Neural cell (in vitro differentiated cells): ENCODE results near the gene QRICH2. TPM values are rescaled to one million over a fixed set of nuclear protein-coding genes. Genes with fewer than 3 reads are reported as not detected.

Source experiments
- H2AFZ ChIP-seq: fragments of 200-600, 300-800 bp; sonication (generic), shearing (Covaris generic); 2 replicates; pipeline ENCODE4 v1.6.0; 2014; ENCODE audit warnings: low read depth, mild to moderate bottlenecking, antibody characterized with exemption, low read length, moderate library complexity
- H3F3A ChIP-seq: fragments of 200-600 bp; shearing (Covaris generic); 2 replicates; pipeline ENCODE4 v1.6.1; 2016; ENCODE audit warnings: mild to moderate bottlenecking, moderate library complexity, mixed read lengths, antibody characterized with exemption, low read length; ENCODE audit not compliant: insufficient read depth, poor library complexity, severe bottlenecking
- H3K27ac ChIP-seq: fragments of 200-600, 300-800 bp; sonication (generic), shearing (Covaris generic); 2 replicates; pipeline ENCODE4 v1.5.1; 2014; ENCODE audit warnings: mild to moderate bottlenecking, low read length, moderate library complexity
- H3K27me3 ChIP-seq: fragments of 300-800, 200-600 bp; sonication (generic), shearing (Covaris generic); 2 replicates; pipeline ENCODE4 v1.6.0; 2014; ENCODE audit warnings: mild to moderate bottlenecking, low read depth, low read length, moderate library complexity; ENCODE audit not compliant: insufficient read depth
- H3K36me3 ChIP-seq: fragments of 300-800, 200-600 bp; sonication (generic), shearing (Covaris generic); 2 replicates; pipeline ENCODE4 v1.5.1; 2014; ENCODE audit warnings: mild to moderate bottlenecking, antibody characterized with exemption, low read length, moderate library complexity; ENCODE audit not compliant: insufficient read depth
- H3K4me2 ChIP-seq: fragments of 300-800, 200-600 bp; sonication (generic), shearing (Covaris generic); 2 replicates; pipeline ENCODE4 v1.6.0; 2014; ENCODE audit warnings: mild to moderate bottlenecking, low read length
- H3K4me3 ChIP-seq: fragments of 300-800, 200-600 bp; sonication (generic), shearing (Covaris generic); 2 replicates; pipeline ENCODE4 v1.5.1; 2014; ENCODE audit warnings: mild to moderate bottlenecking, low read length, moderate library complexity
- H3K79me2 ChIP-seq: fragments of 200-600 bp; shearing (Covaris generic); replicated peaks from 2 replicates; pipeline ENCODE4 v1.6.0; 2014; ENCODE audit warnings: mild to moderate bottlenecking, low read length, moderate library complexity; ENCODE audit not compliant: insufficient read depth
- H3K9ac ChIP-seq: fragments of 300-800, 200-600 bp; sonication (generic), shearing (Covaris generic); 2 replicates; pipeline ENCODE4 v1.6.1; 2016; ENCODE audit warnings: mild to moderate bottlenecking, low read length, mixed read lengths
- H3K9me2 ChIP-seq: fragments of 200-600 bp; shearing (Covaris generic); 2 replicates; pipeline ENCODE4 v1.6.1; 2016; ENCODE audit warnings: mild to moderate bottlenecking, low read length, mixed read lengths; ENCODE audit not compliant: insufficient read depth
- H3K9me3 ChIP-seq: fragments of 200-600, 300-800 bp; sonication (generic), shearing (Covaris generic); 2 replicates; pipeline ENCODE4 v1.6.1; 2016; ENCODE audit warnings: mild to moderate bottlenecking, mixed run types, low read length, moderate library complexity, mixed read lengths
- H4K20me1 ChIP-seq: fragments of 200-600 bp; shearing (Covaris generic); 2 replicates; pipeline ENCODE4 v1.6.1; 2016; ENCODE audit warnings: mild to moderate bottlenecking, mixed run types; ENCODE audit not compliant: insufficient read depth
- EP300 ChIP-seq: fragments of 450-650 bp; conservative IDR thresholded peaks from 2 replicates; pipeline ENCODE4 v1.6.1; 2014; ENCODE audit warnings: antibody characterized with exemption, mild to moderate bottlenecking, moderate library complexity; ENCODE audit not compliant: poor library complexity, severe bottlenecking
- EZH2 ChIP-seq: fragments of 200-600, 300-800 bp; shearing (Covaris generic), sonication (generic); IDR thresholded peaks from 2 replicates; pipeline ENCODE4 v1.6.1; 2014; ENCODE audit warnings: antibody characterized with exemption, low read length, borderline replicate concordance, mild to moderate bottlenecking; ENCODE audit not compliant: insufficient read depth, poor library complexity, severe bottlenecking
- MXI1 ChIP-seq: fragments of 450-650 bp; conservative IDR thresholded peaks from 2 replicates; pipeline ENCODE4 v1.6.1; 2014; ENCODE audit warnings: antibody characterized with exemption, mild to moderate bottlenecking; ENCODE audit not compliant: poor library complexity, severe bottlenecking
- SMC3 ChIP-seq: fragments of 450-650 bp; conservative IDR thresholded peaks from 2 replicates; pipeline ENCODE4 v1.6.1; 2014; ENCODE audit warnings: antibody characterized with exemption, mild to moderate bottlenecking, moderate library complexity; ENCODE audit not compliant: poor library complexity
- TAF1 ChIP-seq: IDR thresholded peaks from 2 replicates; pipeline ENCODE4 v1.6.1; 2012; ENCODE audit warnings: low read depth
- polyA plus RNA-seq: library from polyadenylated mRNA; depleted of rRNA; stranded (reverse); fragments of >200 nt; gene quantifications from 2 replicates; pipeline ENCODE4 v1.2.3, GENCODE V29; 2014
- TF ChIP-seq, protein P1 (sequence below): IDR thresholded peaks from 2 replicates; pipeline ENCODE4 v1.6.1; 2012; ENCODE audit warnings: borderline replicate concordance
- TF ChIP-seq, protein P2 (sequence below): fragments of 450-650 bp; IDR thresholded peaks from 2 replicates; pipeline ENCODE4 v1.5.1; 2014; ENCODE audit warnings: antibody characterized with exemption, mild to moderate bottlenecking, moderate library complexity; ENCODE audit not compliant: poor library complexity, severe bottlenecking

Gene QRICH2
- polyA plus RNA-seq, 1 donor from 2014 or later, result 17.3 TPM

DNA sequence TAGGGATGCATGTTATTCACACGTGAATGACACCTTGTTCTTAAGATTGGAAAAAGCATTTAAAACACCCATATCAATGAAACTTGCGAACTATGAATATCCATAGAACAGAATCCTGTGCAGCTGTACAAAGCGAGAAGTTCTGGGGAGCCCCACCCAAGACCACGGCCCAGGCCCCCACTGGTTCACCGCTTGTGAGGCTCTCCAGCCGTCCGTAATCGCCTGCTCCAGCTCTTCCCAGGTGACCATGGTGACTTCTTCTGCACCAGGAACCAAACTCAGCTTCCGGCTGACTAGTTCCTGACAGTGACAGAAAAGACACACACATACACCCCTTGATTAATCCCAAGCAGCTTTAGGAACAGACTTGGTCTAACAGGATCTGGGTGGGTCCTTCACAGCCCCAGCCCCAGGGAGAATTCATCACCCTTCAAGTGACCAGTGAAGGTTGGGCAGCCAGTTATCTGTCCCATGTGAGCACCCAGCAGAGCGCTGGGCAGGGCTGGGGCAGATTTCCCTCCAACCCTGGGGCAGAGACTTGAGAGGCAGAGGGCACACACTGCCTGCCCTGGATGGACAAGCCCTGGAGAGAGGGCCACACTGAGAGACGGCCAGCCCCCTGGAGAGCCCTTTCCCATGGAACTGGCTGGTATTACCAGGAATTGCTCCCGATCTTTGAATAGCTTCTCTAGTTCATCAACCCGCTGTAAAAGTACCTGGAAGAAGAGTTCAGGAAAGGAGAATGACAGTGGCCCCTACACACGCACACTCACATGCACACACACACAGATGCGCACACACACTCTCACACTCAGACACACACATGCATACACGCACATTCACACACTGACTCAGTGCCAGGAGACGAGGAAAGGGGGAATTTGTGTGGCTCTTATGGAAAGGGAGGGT lies 3.6 kb downstream of the QRICH2 start:
- H3K4me2 ChIP-seq, result no peak overlapping the region
- H3K36me3 ChIP-seq, result no peaks in the 10 kb centered on the region
- no peaks in the 10 kb centered on the region for H3K9me2 ChIP-seq
- no peak overlapping the region for H3K27ac ChIP-seq
- no peaks in the 10 kb centered on the region for H3K9me3 ChIP-seq
- no peaks in the 10 kb centered on the region for H3K27me3 ChIP-seq
- H4K20me1 ChIP-seq, result no peaks in the 10 kb centered on the region
- H3F3A ChIP-seq, result no peaks in the 10 kb centered on the region
- H3K9ac ChIP-seq, result no peak overlapping the region
- H3K79me2 ChIP-seq, result no peaks in the 10 kb centered on the region
- no peak overlapping the region for H2AFZ ChIP-seq
- TF ChIP-seq, protein P1, sequence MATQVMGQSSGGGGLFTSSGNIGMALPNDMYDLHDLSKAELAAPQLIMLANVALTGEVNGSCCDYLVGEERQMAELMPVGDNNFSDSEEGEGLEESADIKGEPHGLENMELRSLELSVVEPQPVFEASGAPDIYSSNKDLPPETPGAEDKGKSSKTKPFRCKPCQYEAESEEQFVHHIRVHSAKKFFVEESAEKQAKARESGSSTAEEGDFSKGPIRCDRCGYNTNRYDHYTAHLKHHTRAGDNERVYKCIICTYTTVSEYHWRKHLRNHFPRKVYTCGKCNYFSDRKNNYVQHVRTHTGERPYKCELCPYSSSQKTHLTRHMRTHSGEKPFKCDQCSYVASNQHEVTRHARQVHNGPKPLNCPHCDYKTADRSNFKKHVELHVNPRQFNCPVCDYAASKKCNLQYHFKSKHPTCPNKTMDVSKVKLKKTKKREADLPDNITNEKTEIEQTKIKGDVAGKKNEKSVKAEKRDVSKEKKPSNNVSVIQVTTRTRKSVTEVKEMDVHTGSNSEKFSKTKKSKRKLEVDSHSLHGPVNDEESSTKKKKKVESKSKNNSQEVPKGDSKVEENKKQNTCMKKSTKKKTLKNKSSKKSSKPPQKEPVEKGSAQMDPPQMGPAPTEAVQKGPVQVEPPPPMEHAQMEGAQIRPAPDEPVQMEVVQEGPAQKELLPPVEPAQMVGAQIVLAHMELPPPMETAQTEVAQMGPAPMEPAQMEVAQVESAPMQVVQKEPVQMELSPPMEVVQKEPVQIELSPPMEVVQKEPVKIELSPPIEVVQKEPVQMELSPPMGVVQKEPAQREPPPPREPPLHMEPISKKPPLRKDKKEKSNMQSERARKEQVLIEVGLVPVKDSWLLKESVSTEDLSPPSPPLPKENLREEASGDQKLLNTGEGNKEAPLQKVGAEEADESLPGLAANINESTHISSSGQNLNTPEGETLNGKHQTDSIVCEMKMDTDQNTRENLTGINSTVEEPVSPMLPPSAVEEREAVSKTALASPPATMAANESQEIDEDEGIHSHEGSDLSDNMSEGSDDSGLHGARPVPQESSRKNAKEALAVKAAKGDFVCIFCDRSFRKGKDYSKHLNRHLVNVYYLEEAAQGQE, result no peak
- TF ChIP-seq, protein P2, sequence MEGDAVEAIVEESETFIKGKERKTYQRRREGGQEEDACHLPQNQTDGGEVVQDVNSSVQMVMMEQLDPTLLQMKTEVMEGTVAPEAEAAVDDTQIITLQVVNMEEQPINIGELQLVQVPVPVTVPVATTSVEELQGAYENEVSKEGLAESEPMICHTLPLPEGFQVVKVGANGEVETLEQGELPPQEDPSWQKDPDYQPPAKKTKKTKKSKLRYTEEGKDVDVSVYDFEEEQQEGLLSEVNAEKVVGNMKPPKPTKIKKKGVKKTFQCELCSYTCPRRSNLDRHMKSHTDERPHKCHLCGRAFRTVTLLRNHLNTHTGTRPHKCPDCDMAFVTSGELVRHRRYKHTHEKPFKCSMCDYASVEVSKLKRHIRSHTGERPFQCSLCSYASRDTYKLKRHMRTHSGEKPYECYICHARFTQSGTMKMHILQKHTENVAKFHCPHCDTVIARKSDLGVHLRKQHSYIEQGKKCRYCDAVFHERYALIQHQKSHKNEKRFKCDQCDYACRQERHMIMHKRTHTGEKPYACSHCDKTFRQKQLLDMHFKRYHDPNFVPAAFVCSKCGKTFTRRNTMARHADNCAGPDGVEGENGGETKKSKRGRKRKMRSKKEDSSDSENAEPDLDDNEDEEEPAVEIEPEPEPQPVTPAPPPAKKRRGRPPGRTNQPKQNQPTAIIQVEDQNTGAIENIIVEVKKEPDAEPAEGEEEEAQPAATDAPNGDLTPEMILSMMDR, result no peak
- TF ChIP-seq EP300, result no peak
- H3K4me3 ChIP-seq, result no peak overlapping the region

- Histone ChIP-seq H3K27ac (no peak overlapping the region), H3K9ac (no peak overlapping the region), H2AFZ (no peak overlapping the region), H3F3A (no peaks in the 10 kb centered on the region), H3K4me2 (no peak overlapping the region), H3K36me3 (no peaks in the 10 kb centered on the region), H3K9me2 (no peaks in the 10 kb centered on the region), H3K79me2 (no peaks in the 10 kb centered on the region), H3K27me3 (no peaks in the 10 kb centered on the region), H3K4me3 (no peak overlapping the region), H4K20me1 (no peaks in the 10 kb centered on the region), H3K9me3 (no peaks in the 10 kb centered on the region)
- no peak for TF ChIP-seq TAF1
- TF ChIP-seq EZH2, result no peak
- TF ChIP-seq SMC3, result no peak
- TF ChIP-seq, protein P2, result no peak
- no peak for TF ChIP-seq MXI1
These were observed 10.6 kb downstream of the QRICH2 start for GRCh38 chr17:76297436-76297835.
